ENCODE data around the gene AGPS.

AGPS gene

DNA sequence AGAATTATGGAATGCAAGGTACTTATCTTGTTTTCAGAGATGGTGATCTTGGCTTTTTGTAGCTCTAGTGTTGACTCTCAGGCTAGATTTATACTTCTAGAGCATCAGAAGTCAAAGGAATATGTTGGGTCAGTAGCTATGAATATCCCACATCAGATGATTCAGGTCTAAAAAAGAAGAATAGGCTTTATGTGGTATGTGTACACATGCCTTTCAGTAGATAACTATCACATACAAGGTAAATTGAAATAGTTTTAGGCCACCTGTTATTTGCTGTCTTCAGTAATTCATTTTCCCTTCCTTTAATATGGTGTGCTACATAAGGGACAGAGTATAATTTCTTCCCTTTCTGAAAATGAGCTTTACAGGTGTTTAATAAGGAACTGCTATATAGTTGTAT, 142.4 kb downstream of the AGPS start:
- no peak for DNase-seq (ENCODE audit: low read depth)
- TF ChIP-seq, protein P1, sequence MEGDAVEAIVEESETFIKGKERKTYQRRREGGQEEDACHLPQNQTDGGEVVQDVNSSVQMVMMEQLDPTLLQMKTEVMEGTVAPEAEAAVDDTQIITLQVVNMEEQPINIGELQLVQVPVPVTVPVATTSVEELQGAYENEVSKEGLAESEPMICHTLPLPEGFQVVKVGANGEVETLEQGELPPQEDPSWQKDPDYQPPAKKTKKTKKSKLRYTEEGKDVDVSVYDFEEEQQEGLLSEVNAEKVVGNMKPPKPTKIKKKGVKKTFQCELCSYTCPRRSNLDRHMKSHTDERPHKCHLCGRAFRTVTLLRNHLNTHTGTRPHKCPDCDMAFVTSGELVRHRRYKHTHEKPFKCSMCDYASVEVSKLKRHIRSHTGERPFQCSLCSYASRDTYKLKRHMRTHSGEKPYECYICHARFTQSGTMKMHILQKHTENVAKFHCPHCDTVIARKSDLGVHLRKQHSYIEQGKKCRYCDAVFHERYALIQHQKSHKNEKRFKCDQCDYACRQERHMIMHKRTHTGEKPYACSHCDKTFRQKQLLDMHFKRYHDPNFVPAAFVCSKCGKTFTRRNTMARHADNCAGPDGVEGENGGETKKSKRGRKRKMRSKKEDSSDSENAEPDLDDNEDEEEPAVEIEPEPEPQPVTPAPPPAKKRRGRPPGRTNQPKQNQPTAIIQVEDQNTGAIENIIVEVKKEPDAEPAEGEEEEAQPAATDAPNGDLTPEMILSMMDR (IDR thresholded peaks at IDR 0.05; ENCODE audit: control insufficient read depth, extremely low read depth, insufficient read depth) = no peak
- no peak overlapping the region for H3K4me3 ChIP-seq (ENCODE audit: low read depth, low read length)

GRCh38 chr2:177535958-177536504, 143.5 kb downstream of the AGPS start:
- H3K4me3 ChIP-seq (ENCODE audit: low read depth, low read length) = no peak overlapping the region
- no peak for DNase-seq (ENCODE audit: low read depth)
- TF ChIP-seq, protein P1 (IDR thresholded peaks at IDR 0.05; ENCODE audit: control insufficient read depth, extremely low read depth, insufficient read depth) = no peak

GRCh38 chr2:177537213-177537612, 144.6 kb downstream of the AGPS start:
- H3K4me3 ChIP-seq (ENCODE audit: low read depth, low read length) = no peak overlapping the region
- no peak for DNase-seq (ENCODE audit: low read depth)
- TF ChIP-seq, protein P1 (IDR thresholded peaks at IDR 0.05; ENCODE audit: control insufficient read depth, extremely low read depth, insufficient read depth) = no peak

DNA sequence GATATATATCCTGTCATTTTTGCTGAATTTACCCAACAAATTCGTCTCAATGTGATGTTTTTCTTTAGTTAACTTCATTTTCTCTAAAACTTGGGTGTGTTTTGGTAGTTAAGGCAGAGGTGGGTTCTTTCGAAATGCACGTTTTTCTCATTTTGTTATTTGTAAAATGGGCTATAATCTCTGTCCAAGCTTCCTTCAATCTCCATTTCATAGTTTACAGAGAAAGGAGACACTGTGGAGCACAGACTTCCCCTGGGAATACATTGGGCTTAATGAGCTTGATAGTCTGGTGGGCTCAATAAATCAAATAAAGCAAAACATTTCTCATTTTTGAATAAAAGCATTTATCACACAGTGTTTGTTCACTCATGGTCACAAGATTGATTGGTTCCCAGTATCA, 145.1 kb downstream of the AGPS start:
- H3K4me3 ChIP-seq (ENCODE audit: low read depth, low read length) = no peak overlapping the region
- no peak for DNase-seq (ENCODE audit: low read depth)
- TF ChIP-seq, protein P1 (IDR thresholded peaks at IDR 0.05; ENCODE audit: control insufficient read depth, extremely low read depth, insufficient read depth) = no peak

- no peak overlapping the region for H3K4me3 ChIP-seq (ENCODE audit: low read depth, low read length)
- TF ChIP-seq, protein P1 (IDR thresholded peaks at IDR 0.05; ENCODE audit: control insufficient read depth, extremely low read depth, insufficient read depth) = no peak
- no peak for DNase-seq (ENCODE audit: low read depth)
Observed at GRCh38 chr2:177538323-177538722, 145.8 kb downstream of the AGPS start.

- DNase-seq (ENCODE audit: low read depth) = no peak
- TF ChIP-seq, protein P1 (IDR thresholded peaks at IDR 0.05; ENCODE audit: control insufficient read depth, extremely low read depth, insufficient read depth) = no peak
- H3K4me3 ChIP-seq (ENCODE audit: low read depth, low read length) = no peak overlapping the region
Observed at GRCh38 chr2:177540283-177540682, 147.7 kb downstream of the AGPS start.

- H3K4me3 ChIP-seq (ENCODE audit: low read depth, low read length) = no peak overlapping the region
- no peak for DNase-seq (ENCODE audit: low read depth)
- TF ChIP-seq, protein P1 (IDR thresholded peaks at IDR 0.05; ENCODE audit: control insufficient read depth, extremely low read depth, insufficient read depth) = no peak
Observed at GRCh38 chr2:177541258-177541991, 148.9 kb downstream of the AGPS start.
